ENCODE results near the gene CCDC69. TPM values are rescaled to one million over a fixed set of nuclear protein-coding genes. Genes with fewer than 3 reads are reported as not detected.

Gene CCDC69
- total and polyA plus RNA-seq, 3 donors from 2014 or later: 37.6 to 65.3 (median 40.8) TPM

GRCh38 chr5:151233616-151234085 is 9.8 kb upstream of the CCDC69 start:
- 67 to 83% methylated on average over 8 of the region's 8 CpGs for WGBS, 2 donors
- no peak for DNase-seq
- no peak overlapping the region for H3K27ac ChIP-seq

GRCh38 chr5:151231359-151231758 is 7.5 kb upstream of the CCDC69 start:
- Histone ChIP-seq H3K36me3 (ENCODE audit: low read depth, missing control alignments) (no peaks in the 10 kb centered on the region), H3K4me1 (peaks cover 22% of the 10 kb centered on the region), H3K4me3 (no peak overlapping the region), H3K9me3 (no peaks in the 10 kb centered on the region), H3K27me3 (no peaks in the 10 kb centered on the region), H3K27ac (no peak overlapping the region)
- intact Hi-C loops (cut with DNase I; ENCODE audit: low total_unique reads): no loop called here
- DNase-seq: no peak
- TF ChIP-seq CTCF (IDR thresholded peaks at IDR 0.05) (no peak), POLR2A (IDR thresholded peaks at IDR 0.05) (no peak)

More at GRCh38 chr5:151233616-151234085, 9.8 kb upstream of the CCDC69 start:
- TF ChIP-seq CTCF (IDR thresholded peaks at IDR 0.05) (no peak), POLR2A (IDR thresholded peaks at IDR 0.05) (no peak)
- Histone ChIP-seq H3K9me3 (no peaks in the 10 kb centered on the region), H3K4me1 (peaks cover 33% of the 10 kb centered on the region), H3K4me3 (no peak overlapping the region), H3K36me3 (ENCODE audit: low read depth, missing control alignments) (no peaks in the 10 kb centered on the region), H3K27me3 (no peaks in the 10 kb centered on the region)
- intact Hi-C loops (cut with DNase I; ENCODE audit: low total_unique reads): no loop called here

- Histone ChIP-seq H3K36me3 (ENCODE audit: low read depth, missing control alignments) (no peaks in the 10 kb centered on the region), H3K27me3 (no peaks in the 10 kb centered on the region), H3K9me3 (no peaks in the 10 kb centered on the region), H3K27ac (no peak overlapping the region), H3K4me1 (peaks cover 18% of the 10 kb centered on the region), H3K4me3 (no peak overlapping the region)
- no peak for DNase-seq
- 62 to 63% methylated on average over 6 of the region's 6 CpGs for WGBS, 2 donors
- intact Hi-C loops (cut with DNase I; ENCODE audit: low total_unique reads): no loop called here
- TF ChIP-seq CTCF (IDR thresholded peaks at IDR 0.05) (no peak), POLR2A (IDR thresholded peaks at IDR 0.05) (no peak)
Observed at GRCh38 chr5:151230048-151230680, 6.3 kb upstream of the CCDC69 start.

- 85 to 88% methylated on average over 2 of the region's 2 CpGs for WGBS, 2 donors
- TF ChIP-seq CTCF (IDR thresholded peaks at IDR 0.05) (no peak), POLR2A (IDR thresholded peaks at IDR 0.05) (no peak)
- no peak overlapping the region for H3K27ac ChIP-seq
- no peaks in the 10 kb centered on the region for H3K9me3 ChIP-seq
- no peaks in the 10 kb centered on the region for H3K27me3 ChIP-seq
- H3K4me1 ChIP-seq: peaks cover 11% of the 10 kb centered on the region
- DNase-seq: no peak
- no peaks in the 10 kb centered on the region for H3K36me3 ChIP-seq (ENCODE audit: low read depth, missing control alignments)
- intact Hi-C loops (cut with DNase I; ENCODE audit: low total_unique reads): no loop called here
- H3K4me3 ChIP-seq: no peak overlapping the region
Observed at GRCh38 chr5:151228986-151229385, 5.1 kb upstream of the CCDC69 start.

GRCh38 chr5:151227918-151228447 is 4.1 kb upstream of the CCDC69 start:
- WGBS, 2 donors: 75 to 84% methylated on average over 5 to 6 of the region's 6 CpGs
- no peak overlapping the region for H3K4me3 ChIP-seq
- no peak for TF ChIP-seq POLR2A (IDR thresholded peaks at IDR 0.05)
- no peak for TF ChIP-seq CTCF (IDR thresholded peaks at IDR 0.05)

More at GRCh38 chr5:151227918-151228447, 4.1 kb upstream of the CCDC69 start:
- no peak for DNase-seq
- H3K4me1 ChIP-seq: peaks cover 5% of the 10 kb centered on the region
- no peaks in the 10 kb centered on the region for H3K36me3 ChIP-seq (ENCODE audit: low read depth, missing control alignments)
- H3K27ac ChIP-seq: no peak overlapping the region
- H3K27me3 ChIP-seq: no peaks in the 10 kb centered on the region
- no peaks in the 10 kb centered on the region for H3K9me3 ChIP-seq
- intact Hi-C loops (cut with DNase I; ENCODE audit: low total_unique reads): no loop called here
